ENCODE results near the gene PAMR1. TPM values are rescaled to one million over a fixed set of nuclear protein-coding genes. Genes with fewer than 3 reads are reported as not detected.
"Not testable (repeated sequence)": the region's sequence is repeated elsewhere in the genome, so short reads cannot be mapped to it uniquely, and the experiment has no call there.

The PAMR1 gene
- total and polyA plus RNA-seq, 2 donors from 2014 or later = 2.2 to 2.4 TPM

GRCh38 chr11:35523331-35523768, 2.1 kb downstream of the PAMR1 start:
- peaks cover 0 to 4% (median 0%) of the 10 kb centered on the region in 3 donors for H3K4me1 ChIP-seq (ENCODE audit: control insufficient read depth in 2 of 3, insufficient read depth in 2 of 3, low read depth in 1 of 3, low read length in 3 of 3)
- H3K9ac ChIP-seq (ENCODE audit: low read length in 3 of 3) = no peak overlapping the region
- no peaks in the 10 kb centered on the region for H3K9me3 ChIP-seq (ENCODE audit: control insufficient read depth in 2 of 3, insufficient read depth in 1 of 3, low read length in 3 of 3)
- no peaks in the 10 kb centered on the region for H3K36me3 ChIP-seq (ENCODE audit: control insufficient read depth in 2 of 3, insufficient read depth in 3 of 3, low read length in 3 of 3)
- no peaks in the 10 kb centered on the region for H3K27me3 ChIP-seq (ENCODE audit: control insufficient read depth, insufficient read depth, low read length)
- intact Hi-C loops (cut with DNase I) = no loop called here
- TF ChIP-seq CTCF (IDR thresholded peaks at IDR 0.05; ENCODE audit: borderline replicate concordance, extremely low read depth, insufficient read depth) = no peak
- no peak overlapping the region for H3K27ac ChIP-seq (ENCODE audit: low read depth in 2 of 2, low read length in 2 of 2)
- FAIRE-seq (no peak), DNase-seq (peak in 1 of 5 donors; percentile 21)
- no peak overlapping the region for H3K4me3 ChIP-seq (ENCODE audit: low read length in 3 of 3)

GRCh38 chr11:35522091-35522490, 3.3 kb downstream of the PAMR1 start:
- H3K4me1 ChIP-seq (ENCODE audit: control insufficient read depth in 2 of 3, insufficient read depth in 2 of 3, low read depth in 1 of 3, low read length in 3 of 3); H3K36me3 ChIP-seq (ENCODE audit: control insufficient read depth in 2 of 3, insufficient read depth in 3 of 3, low read length in 3 of 3); DNase-seq; intact Hi-C loops (cut with DNase I); H3K4me3 ChIP-seq (ENCODE audit: low read length in 3 of 3); FAIRE-seq; H3K9me3 ChIP-seq (ENCODE audit: control insufficient read depth in 2 of 3, insufficient read depth in 1 of 3, low read length in 3 of 3); H3K27ac ChIP-seq (ENCODE audit: low read depth in 2 of 2, low read length in 2 of 2); H3K27me3 ChIP-seq (ENCODE audit: control insufficient read depth, insufficient read depth, low read length); H3K9ac ChIP-seq (ENCODE audit: low read length in 3 of 3): not testable (repeated sequence)

GRCh38 chr11:35520376-35520775, 5.0 kb downstream of the PAMR1 start:
- no peaks in the 10 kb centered on the region for H3K9me3 ChIP-seq (ENCODE audit: control insufficient read depth in 2 of 3, insufficient read depth in 1 of 3, low read length in 3 of 3)
- intact Hi-C loops (cut with DNase I) = no loop called here
- H3K27me3 ChIP-seq (ENCODE audit: control insufficient read depth, insufficient read depth, low read length) = no peaks in the 10 kb centered on the region
- no peak for TF ChIP-seq CTCF (IDR thresholded peaks at IDR 0.05; ENCODE audit: borderline replicate concordance, extremely low read depth, insufficient read depth)
- no peaks in the 10 kb centered on the region for H3K36me3 ChIP-seq (ENCODE audit: control insufficient read depth in 2 of 3, insufficient read depth in 3 of 3, low read length in 3 of 3)
- no peak for DNase-seq
- no peak overlapping the region for H3K27ac ChIP-seq (ENCODE audit: low read depth in 2 of 2, low read length in 2 of 2)
- no peak overlapping the region for H3K4me3 ChIP-seq (ENCODE audit: low read length in 3 of 3)
- H3K4me1 ChIP-seq (ENCODE audit: control insufficient read depth in 2 of 3, insufficient read depth in 2 of 3, low read depth in 1 of 3, low read length in 3 of 3) = no peaks in the 10 kb centered on the region
- FAIRE-seq = no peak
- H3K9ac ChIP-seq (ENCODE audit: low read length in 3 of 3) = no peak overlapping the region

- H3K27me3 ChIP-seq (ENCODE audit: control insufficient read depth, insufficient read depth, low read length) = no peaks in the 10 kb centered on the region
- no peaks in the 10 kb centered on the region for H3K4me1 ChIP-seq (ENCODE audit: control insufficient read depth in 2 of 3, insufficient read depth in 2 of 3, low read depth in 1 of 3, low read length in 3 of 3)
- no peak overlapping the region for H3K4me3 ChIP-seq (ENCODE audit: low read length in 3 of 3)
- TF ChIP-seq CTCF (IDR thresholded peaks at IDR 0.05; ENCODE audit: borderline replicate concordance, extremely low read depth, insufficient read depth) = no peak
- H3K9me3 ChIP-seq (ENCODE audit: control insufficient read depth in 2 of 3, insufficient read depth in 1 of 3, low read length in 3 of 3) = no peaks in the 10 kb centered on the region
- intact Hi-C loops (cut with DNase I) = no loop called here
- no peak overlapping the region for H3K27ac ChIP-seq (ENCODE audit: low read depth in 2 of 2, low read length in 2 of 2)
- FAIRE-seq (no peak), DNase-seq (no peak)
- H3K36me3 ChIP-seq (ENCODE audit: control insufficient read depth in 2 of 3, insufficient read depth in 3 of 3, low read length in 3 of 3) = no peaks in the 10 kb centered on the region
- no peak overlapping the region for H3K9ac ChIP-seq (ENCODE audit: low read length in 3 of 3)
These were observed 6.7 kb downstream of the PAMR1 start for GRCh38 chr11:35518766-35519165.
